Cerebellar nuclear complex (tissue), 1 donor: ENCODE data around the gene ADI1.
A peak's percentile ranks its signal among the peaks of the same experiment; 100 is the strongest.
"Not testable (repeated sequence)": the region's sequence is repeated elsewhere in the genome, so short reads cannot be mapped to it uniquely, and the experiment has no call there.

Source experiments
- DNase-seq, 2 experiments: peaks; one replicate each; lab custom pipeline; 2025; lab: John Stamatoyannopoulos, UW

The ADI1 gene

GRCh38 chr2:3462493-3463104, 56.7 kb downstream of the ADI1 start:
- no peak for DNase-seq

- peak in 1 of 2 experiments; percentile 29 for DNase-seq
Observed at GRCh38 chr2:3461801-3462492, 57.4 kb downstream of the ADI1 start.

DNA sequence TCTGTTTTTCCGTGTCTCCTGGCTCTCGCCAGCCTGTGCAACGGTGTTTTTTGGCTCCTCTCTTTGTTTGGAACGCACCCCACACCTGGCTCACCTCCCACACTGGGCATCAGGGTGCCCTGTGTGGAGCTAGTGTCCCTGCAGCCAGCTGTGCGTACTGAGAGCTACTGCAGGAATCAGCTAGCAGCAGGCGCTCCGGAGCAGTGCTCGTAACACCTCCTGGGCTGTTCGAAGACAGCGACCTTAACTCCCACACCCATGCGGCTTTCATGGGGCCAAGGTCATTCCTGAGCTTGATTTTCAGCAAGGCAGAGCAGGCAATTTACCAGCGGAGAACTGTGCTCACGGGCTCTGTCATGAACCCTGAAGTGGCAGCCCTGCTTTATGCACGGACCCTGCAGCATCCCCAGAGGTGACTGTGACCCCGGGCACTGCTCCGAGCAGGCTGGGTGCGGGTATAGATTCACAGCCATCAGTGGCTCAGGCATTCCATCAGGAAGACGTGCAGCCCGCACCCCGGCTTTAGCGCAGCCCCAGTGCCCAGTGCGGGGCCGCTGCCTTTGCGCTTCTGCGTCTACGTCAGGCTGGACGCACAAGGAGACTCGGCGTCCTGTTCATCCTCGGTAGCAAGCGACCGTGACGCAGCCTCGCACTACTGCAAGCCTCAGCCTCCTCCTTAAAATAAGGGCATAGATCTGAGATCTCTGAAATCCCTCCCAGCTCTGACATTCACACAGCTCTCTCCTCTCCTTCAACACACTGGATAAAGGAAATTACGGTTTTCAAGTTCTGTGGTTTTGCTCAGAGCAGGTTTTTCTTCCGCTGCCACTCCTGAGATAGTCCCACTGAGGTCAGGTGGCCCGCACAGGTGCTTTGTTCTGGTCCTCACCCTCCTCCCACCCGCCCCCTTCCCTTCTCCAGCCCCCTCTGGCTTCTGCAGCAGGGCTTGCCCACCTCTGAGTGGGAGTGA, 58.2 kb downstream of the ADI1 start:
- no peak for DNase-seq

GRCh38 chr2:3460156-3460555, 59.2 kb downstream of the ADI1 start:
- no peak for DNase-seq

DNA sequence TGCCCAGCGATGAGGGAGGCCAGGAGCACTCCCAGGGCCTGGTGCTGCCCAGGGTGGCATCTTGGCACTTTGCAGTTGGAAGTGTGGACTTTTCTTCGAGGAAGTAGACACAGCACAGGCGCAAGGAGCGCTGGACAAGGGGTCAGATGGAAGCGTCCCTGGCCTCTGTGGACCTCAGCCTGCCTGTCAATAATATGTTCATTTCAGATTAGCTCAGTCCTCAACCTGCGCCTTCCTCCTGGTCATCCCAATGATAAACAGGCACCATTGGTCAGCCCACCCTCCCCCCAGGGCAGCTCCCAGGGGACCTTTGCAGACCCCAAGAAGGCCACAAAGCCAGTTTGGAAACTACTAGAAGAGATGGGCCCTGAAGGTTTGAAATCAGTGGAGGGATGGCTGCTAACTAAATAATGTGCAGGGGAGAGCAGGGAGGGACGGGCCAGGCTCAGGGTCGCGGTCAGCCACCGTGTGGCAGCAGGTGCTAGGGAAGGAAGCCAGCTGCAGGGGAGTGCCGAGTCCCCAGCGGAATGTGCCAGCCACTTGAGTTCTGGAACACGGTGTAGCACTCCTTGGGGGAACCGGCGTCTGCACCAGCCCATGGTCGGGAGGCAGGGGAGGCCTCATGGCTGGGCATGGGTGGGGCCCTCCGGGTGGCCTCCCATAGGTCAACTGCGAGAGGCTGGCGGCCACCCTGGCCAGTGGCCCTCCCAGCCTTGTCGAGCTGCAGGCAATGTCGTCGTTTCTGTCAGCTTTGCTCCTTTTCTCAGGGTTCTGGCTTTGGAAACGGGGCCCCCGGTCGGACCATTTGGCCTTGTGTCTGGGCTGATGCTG, 59.9 kb downstream of the ADI1 start:
- DNase-seq = no peak

DNA sequence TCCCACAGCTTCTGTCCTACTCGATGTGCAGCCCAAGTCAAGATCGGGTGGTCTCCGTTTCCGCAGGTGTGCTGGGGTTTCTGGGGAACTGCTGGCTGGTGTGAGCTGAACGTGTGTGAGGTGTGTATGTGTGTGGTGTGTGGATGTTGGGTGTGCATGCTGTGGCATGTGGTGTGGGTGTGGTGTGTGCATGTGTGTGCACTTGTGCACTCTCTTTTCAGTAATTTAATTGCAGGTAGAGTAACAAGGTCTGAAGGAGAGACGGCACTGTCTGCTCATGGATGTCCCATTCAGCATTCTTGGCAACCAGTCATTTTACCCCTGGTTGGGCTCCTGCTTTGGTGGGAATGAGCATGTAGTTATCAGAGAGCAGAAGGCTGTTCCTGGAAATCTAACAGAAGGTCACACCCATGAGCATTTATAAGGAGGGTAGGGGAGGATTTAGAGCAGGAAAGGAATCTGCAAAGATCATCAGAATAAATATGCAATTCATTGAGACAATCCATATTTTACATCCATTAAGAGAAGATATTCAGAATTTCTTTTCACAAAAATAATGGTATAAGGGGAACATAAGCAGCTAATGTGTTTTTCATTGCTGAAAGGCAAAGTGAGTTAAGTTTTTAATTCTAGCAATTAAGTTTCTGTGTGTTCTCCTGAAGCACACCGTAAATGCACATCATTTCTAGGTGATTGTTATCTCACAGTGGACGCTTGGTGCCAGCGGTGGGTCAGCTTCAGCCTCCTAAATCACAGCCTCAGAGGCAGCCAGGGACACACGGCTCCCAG, 60.7 kb downstream of the ADI1 start:
- DNase-seq = no peak

DNA sequence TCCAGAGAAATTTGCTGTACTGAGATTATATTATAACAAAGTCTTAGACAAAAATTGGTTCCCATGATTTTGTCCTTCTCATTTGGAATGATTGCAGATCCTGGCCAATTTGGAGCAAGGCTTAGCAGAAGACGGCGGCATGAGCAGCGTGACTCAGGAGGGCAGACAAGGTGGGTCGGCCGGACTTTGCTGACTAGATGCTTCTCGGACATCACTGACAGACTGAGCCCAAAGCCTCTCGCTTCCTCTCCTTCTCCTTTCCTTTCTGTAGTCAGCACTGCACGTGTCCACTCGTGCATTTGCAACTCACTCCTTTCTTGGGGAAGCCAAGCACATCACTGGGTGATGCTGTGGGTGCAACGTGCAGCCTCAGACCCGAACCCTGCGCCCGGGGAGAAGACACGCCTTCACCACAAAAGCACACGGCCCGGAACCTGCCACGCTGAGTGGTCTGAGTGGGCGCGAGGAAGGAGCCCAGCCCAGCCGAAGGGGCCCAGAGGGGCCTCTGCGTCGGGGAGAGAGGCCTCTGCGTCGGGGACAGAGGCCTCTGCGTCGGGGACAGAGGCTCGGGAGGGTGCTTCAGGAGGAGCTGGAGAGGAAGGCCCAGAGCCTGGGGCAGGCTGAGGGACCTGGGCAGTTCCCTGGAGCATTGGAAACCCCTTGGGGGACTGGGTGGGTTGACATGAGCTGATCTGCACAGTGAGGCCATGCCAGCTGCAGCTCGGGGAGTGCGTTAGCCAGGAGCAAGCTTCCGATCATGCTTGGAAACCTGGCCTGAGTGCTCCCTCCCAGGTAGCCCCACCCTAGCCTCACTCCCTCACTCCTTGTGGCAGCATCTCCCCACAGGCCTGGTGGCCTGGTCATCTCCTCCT, 61.6 kb downstream of the ADI1 start:
- DNase-seq = no peak

- no peak for DNase-seq
Observed at GRCh38 chr2:3456125-3456524, 63.2 kb downstream of the ADI1 start.

- DNase-seq = no peak
Observed at GRCh38 chr2:3454802-3455201, 64.5 kb downstream of the ADI1 start.

DNA sequence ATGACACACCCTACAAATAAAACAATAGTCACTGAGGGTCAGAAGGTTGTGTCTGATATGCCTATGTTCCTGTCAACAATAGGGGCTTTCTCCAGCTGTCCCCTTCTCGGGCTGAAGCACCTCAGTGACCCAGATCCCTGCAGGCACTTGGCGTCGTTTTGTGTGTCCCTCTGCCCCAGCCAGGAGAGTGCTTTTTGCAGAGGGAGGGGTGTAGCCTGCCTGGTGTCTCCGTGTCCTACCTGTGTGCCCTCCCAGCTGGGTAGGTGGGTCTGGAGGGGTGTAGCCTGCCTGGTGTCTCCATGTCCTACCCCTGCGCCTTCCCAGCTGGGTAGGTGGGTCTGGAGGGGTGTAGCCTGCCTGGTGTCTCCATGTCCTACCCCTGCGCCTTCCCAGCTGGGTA, 65.3 kb downstream of the ADI1 start:
- not testable (repeated sequence) for DNase-seq

GRCh38 chr2:3453190-3453999, 65.9 kb downstream of the ADI1 start:
- DNase-seq = no peak

GRCh38 chr2:3451926-3452671, 67.2 kb downstream of the ADI1 start:
- no peak for DNase-seq

- DNase-seq = no peak
Observed at GRCh38 chr2:3451169-3451568, 68.2 kb downstream of the ADI1 start.

DNA sequence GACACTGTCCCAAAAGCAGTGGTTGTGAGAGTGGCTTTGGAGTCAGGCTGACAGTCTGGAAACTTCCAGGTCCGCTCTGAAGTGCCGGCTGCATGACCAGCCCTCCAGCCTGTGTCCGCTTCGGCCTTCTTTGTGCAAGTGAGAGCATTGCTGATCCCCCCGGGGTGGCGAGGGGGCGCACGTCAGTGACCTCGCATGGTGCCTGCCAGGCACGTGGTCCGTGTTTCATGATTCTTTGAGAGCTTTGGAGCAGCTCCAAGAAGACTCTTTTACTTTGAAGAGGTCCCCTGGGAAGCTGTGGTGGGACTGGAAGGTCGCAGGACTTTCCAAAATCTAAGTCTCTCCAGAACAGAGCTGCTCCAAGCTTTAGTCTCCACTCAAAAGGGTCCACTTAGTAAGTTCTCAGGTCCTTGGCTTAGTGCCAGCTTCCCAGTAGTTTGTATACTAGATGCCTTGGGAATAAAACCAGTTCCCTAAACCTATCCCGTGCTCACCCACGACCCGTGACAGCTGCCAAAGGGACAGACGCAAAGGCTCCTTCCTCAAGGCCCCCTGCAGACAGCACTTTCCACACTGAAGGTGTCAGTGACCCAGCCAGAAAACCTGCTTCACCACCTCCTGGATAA, 68.8 kb downstream of the ADI1 start:
- no peak for DNase-seq

- DNase-seq = no peak
Observed at GRCh38 chr2:3449936-3450335, 69.4 kb downstream of the ADI1 start.

DNA sequence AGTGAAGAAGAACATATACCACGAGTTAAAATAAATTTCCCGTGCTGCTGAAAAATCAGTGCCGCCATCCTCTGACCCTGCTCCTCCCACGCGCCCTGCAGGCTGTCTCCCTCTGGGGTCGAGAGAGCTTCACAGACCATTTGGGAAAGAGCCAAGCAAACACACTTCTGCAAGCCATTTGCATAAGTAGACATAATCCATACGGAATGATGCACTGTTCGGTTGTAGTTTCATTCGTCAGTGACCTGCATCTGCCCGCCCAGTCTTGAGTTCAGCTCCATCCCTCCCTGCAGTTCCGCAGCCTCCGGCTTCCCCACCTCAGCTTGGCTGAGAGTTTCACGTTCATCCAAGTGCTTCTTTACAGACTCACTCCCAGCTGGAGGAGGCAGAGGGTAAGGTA, 70.2 kb downstream of the ADI1 start:
- no peak for DNase-seq

DNA sequence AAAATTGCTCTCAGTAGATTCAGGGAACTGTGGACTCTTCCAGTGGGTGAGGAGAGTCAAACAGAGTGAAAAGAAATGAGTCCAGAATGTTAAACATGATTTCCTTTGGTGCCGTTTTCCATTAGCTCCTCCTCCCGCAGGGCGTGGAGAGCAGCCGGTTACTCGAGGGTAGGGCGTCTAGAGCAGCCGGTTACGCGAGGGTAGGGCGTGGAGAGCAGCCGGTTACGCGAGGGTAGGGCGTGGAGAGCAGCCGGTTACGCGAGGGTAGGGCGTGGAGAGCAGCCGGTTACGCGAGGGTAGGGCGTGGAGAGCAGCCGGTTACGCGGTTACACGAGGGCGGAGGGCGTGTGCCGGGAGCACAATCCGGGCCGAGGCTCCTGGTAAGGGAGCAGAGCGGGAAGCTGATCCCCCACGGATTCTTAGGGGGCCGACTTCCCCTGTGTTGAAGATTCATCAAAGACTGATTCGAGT, 70.9 kb downstream of the ADI1 start:
- not testable (repeated sequence) for DNase-seq

GRCh38 chr2:3447789-3448317, 71.5 kb downstream of the ADI1 start:
- DNase-seq = no peak
